H1 (cell line): ENCODE results near the gene HLA-DPB1. TPM values are rescaled to one million over a fixed set of nuclear protein-coding genes. Genes with fewer than 3 reads are reported as not detected.

Source experiments
- ASH2L ChIP-seq: fragments of 200-600, 300-600 bp; sonication (generic); IDR thresholded peaks from one replicate; pipeline ENCODE4 v1.7.1; 2017; ENCODE audit warnings: low read length
- CBX5 ChIP-seq: fragments of 300-800, 300-1000 bp; sonication (generic); IDR thresholded peaks from 2 replicates; pipeline ENCODE4 v1.7.1; 2016; ENCODE audit warnings: antibody characterized with exemption, low read length, low read depth
- CHD1 ChIP-seq: IDR thresholded peaks from 2 replicates; pipeline ENCODE4 v1.6.1; 2012; ENCODE audit warnings: low read depth, low read length, improper control_type of control experiment
- CHD2 ChIP-seq: IDR thresholded peaks from 2 replicates; pipeline ENCODE4 v1.6.1; 2012; ENCODE audit warnings: low read length, improper control_type of control experiment
- CREB1 ChIP-seq: IDR thresholded peaks from 2 replicates; pipeline ENCODE4 v1.6.1; 2012; ENCODE audit warnings: inconsistent platforms
- GABPA ChIP-seq: IDR thresholded peaks from 2 replicates; pipeline ENCODE4 v1.6.1; 2011; ENCODE audit warnings: mild to moderate bottlenecking, low read length, moderate library complexity, borderline replicate concordance; ENCODE audit not compliant: insufficient read depth
- GTF2F1 ChIP-seq: IDR thresholded peaks from 2 replicates; pipeline ENCODE4 v1.6.1; 2012; ENCODE audit warnings: low read depth, low read length, improper control_type of control experiment, borderline replicate concordance
- HDAC6 ChIP-seq: IDR thresholded peaks from one replicate; pipeline ENCODE4 v1.7.1; 2012; ENCODE audit warnings: low read depth, mild to moderate bottlenecking, inconsistent platforms, low read length, moderate library complexity
- JUN ChIP-seq: IDR thresholded peaks from 2 replicates; pipeline ENCODE4 v1.6.1; 2011; ENCODE audit warnings: low read depth, mild to moderate bottlenecking, improper control_type of control experiment, low read length
- JUND ChIP-seq: IDR thresholded peaks from 2 replicates; pipeline ENCODE4 v1.6.1; 2011; ENCODE audit warnings: mild to moderate bottlenecking, improper control_type of control experiment, low read length
- KDM1A ChIP-seq: fragments of 200-600, 300-600 bp; sonication (generic); IDR thresholded peaks from 2 replicates; pipeline ENCODE4 v1.7.1; 2016; ENCODE audit warnings: mild to moderate bottlenecking, low read length, borderline replicate concordance
- KDM4A ChIP-seq: IDR thresholded peaks from one replicate; pipeline ENCODE4 v1.7.1; 2012; ENCODE audit warnings: low read depth, mild to moderate bottlenecking, moderate library complexity, low read length, inconsistent platforms; ENCODE audit not compliant: severe bottlenecking
- POLR2A ChIP-seq, 2 experiments: IDR thresholded peaks; 1 replicate in 1 of 2; 2 replicates in 1 of 2; pipeline ENCODE4 v1.6.1; 2011; ENCODE audit warnings: low read depth in 2 of 2, low read length in 2 of 2, mild to moderate bottlenecking in 2 of 2; ENCODE audit errors: control extremely low read depth in 1 of 2
- RFX5 ChIP-seq: IDR thresholded peaks from 2 replicates; pipeline ENCODE4 v1.6.1; 2011; ENCODE audit warnings: low read depth, low read length, improper control_type of control experiment, borderline replicate concordance
- RNF2 ChIP-seq: fragments of 200-900, 300-1000 bp; sonication (generic); IDR thresholded peaks from 2 replicates; pipeline ENCODE4 v1.7.1; 2016; ENCODE audit warnings: borderline replicate concordance, low read depth, mild to moderate bottlenecking, antibody characterized with exemption, low read length; ENCODE audit not compliant: poor library complexity, severe bottlenecking; ENCODE audit errors: missing control alignments
- SAP30 ChIP-seq: fragments of 300-600 bp; sonication (generic); IDR thresholded peaks from 2 replicates; pipeline ENCODE4 v1.7.1; 2012; ENCODE audit warnings: low read length, moderate library complexity, mild to moderate bottlenecking, inconsistent platforms; ENCODE audit not compliant: insufficient read depth, insufficient replicate concordance
- SIN3A ChIP-seq, 2 experiments: IDR thresholded peaks in 1 of 2; conservative IDR thresholded peaks in 1 of 2; 2 replicates each; pipeline ENCODE4 v1.6.1; 2011 to 2012; ENCODE audit warnings: low read length in 2 of 2, improper control_type of control experiment in 1 of 2, low read depth in 1 of 2, mild to moderate bottlenecking in 1 of 2
- SIX5 ChIP-seq: IDR thresholded peaks from 2 replicates; pipeline ENCODE4 v1.6.1; 2011; ENCODE audit warnings: mild to moderate bottlenecking, low read depth, low read length
- SP4 ChIP-seq: IDR thresholded peaks from 2 replicates; pipeline ENCODE4 v1.6.1; 2012; ENCODE audit warnings: low read length, inconsistent platforms
- SUZ12 ChIP-seq: fragments of 200-600 bp; sonication (generic); IDR thresholded peaks from 2 replicates; pipeline ENCODE4 v1.6.1; 2012; ENCODE audit warnings: mild to moderate bottlenecking, inconsistent platforms, low read length, moderate library complexity, mixed read lengths
- TAF7 ChIP-seq: optimal IDR thresholded peaks from 2 replicates; pipeline ENCODE3; 2011; ENCODE audit warnings: low read depth, mild to moderate bottlenecking, inconsistent platforms, low read length, moderate library complexity, borderline replicate concordance
- TBP ChIP-seq: IDR thresholded peaks from 2 replicates; pipeline ENCODE4 v1.6.1; 2011; ENCODE audit warnings: low read depth, low read length, improper control_type of control experiment
- polyA plus RNA-seq, 7 experiments: library from polyadenylated mRNA; depleted of rRNA in 3 of 7; stranded (reverse) in 5 of 7; unstranded in 2 of 7; fragments of >200 nt in 5 of 7; fragments of 200-250 nt in 2 of 7; gene quantifications; 1 replicate in 5 of 7; 2 replicates in 1 of 7; 4 replicates in 1 of 7; pipeline versions ENCODE4 v1.2.1 to v1.2.3, GENCODE V29; 2011 to 2013; ENCODE audit warnings: missing spikeins in 2 of 7, mixed read lengths in 2 of 7
- total RNA-seq: library from RNA; stranded (reverse); fragmentation: NEBNext Ultra II Directional; extraction: Animal tissue kit (Norgen Biotek cat#: 25700); gene quantifications from 2 replicates; pipeline ENCODE4 v1.2.1, GENCODE V29; 2021
- TF ChIP-seq, protein P1 (sequence below): IDR thresholded peaks from 2 replicates; pipeline ENCODE4 v1.6.1; 2012; ENCODE audit warnings: inconsistent platforms
- TF ChIP-seq, protein P2 (sequence below): IDR thresholded peaks from 2 replicates; pipeline ENCODE4 v1.6.1; 2011; ENCODE audit warnings: low read length, improper control_type of control experiment

HLA-DPB1 gene
- total and polyA plus RNA-seq, 2 of the 8 experiments (the other 6 are each of a cell fraction or from before 2014, with no cell fraction given) = 32.3 to 58.8 TPM

DNA sequence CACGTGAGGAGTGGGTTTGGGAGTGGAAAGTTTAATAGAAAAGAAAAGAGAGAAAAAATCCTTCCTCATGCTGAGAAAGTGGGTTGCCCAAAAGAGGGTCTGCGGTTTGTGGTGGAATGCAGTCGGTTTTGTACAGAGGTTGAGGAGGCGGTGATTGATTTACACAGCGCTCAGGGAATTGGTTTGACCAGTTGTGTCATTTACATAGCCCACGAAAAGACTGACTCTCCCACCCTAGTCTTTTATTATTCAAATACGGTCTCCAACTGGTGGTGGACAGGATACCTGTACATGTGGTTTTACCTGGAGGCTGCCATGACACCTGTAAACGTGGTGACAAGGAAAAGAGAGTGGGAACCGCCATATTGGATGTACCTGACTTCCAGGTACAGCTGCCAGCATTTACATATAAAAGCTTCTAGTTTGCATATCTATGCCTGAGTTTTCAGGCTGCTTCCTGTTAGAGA, 42.1 kb downstream of the HLA-DPB1 start (continued):
- TF ChIP-seq, protein P1, sequence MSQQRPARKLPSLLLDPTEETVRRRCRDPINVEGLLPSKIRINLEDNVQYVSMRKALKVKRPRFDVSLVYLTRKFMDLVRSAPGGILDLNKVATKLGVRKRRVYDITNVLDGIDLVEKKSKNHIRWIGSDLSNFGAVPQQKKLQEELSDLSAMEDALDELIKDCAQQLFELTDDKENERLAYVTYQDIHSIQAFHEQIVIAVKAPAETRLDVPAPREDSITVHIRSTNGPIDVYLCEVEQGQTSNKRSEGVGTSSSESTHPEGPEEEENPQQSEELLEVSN = no peak
- TF ChIP-seq SAP30 (no peak), HDAC6 (no peak), JUND (no peak), TBP (peak; percentile 72), ASH2L (no peak), KDM4A (no peak), JUN (no peak), CHD1 (no peak; the same call in 1 of the 2 replicates), SUZ12 (no peak), CREB1 (no peak), SIX5 (no peak), SP4 (no peak), CHD2 (no peak), GTF2F1 (no peak), GABPA (no peak), POLR2A (IDR thresholded peaks at IDR 0.05; ENCODE audit: control extremely low read depth in 1 of 2, low read depth in 2 of 2, low read length in 2 of 2) (peak; percentile 44 to 77; a peak in 2 of 3 replicates), SIN3A (conservative IDR thresholded peaks at IDR 0.05 in 1 of 2, IDR thresholded peaks at IDR 0.05 in 1 of 2; ENCODE audit: low read depth in 1 of 2, low read length in 2 of 2) (peak; percentile 66 to 67; a peak in 2 of 4 replicates), RNF2 (no peak), TAF7 (peak; percentile 49), RFX5 (no peak), CBX5 (no peak), KDM1A (no peak)
- TF ChIP-seq, protein P2, sequence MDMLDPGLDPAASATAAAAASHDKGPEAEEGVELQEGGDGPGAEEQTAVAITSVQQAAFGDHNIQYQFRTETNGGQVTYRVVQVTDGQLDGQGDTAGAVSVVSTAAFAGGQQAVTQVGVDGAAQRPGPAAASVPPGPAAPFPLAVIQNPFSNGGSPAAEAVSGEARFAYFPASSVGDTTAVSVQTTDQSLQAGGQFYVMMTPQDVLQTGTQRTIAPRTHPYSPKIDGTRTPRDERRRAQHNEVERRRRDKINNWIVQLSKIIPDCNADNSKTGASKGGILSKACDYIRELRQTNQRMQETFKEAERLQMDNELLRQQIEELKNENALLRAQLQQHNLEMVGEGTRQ = no peak
